Measurements from ENCODE around the gene SPPL2B.

DNA sequence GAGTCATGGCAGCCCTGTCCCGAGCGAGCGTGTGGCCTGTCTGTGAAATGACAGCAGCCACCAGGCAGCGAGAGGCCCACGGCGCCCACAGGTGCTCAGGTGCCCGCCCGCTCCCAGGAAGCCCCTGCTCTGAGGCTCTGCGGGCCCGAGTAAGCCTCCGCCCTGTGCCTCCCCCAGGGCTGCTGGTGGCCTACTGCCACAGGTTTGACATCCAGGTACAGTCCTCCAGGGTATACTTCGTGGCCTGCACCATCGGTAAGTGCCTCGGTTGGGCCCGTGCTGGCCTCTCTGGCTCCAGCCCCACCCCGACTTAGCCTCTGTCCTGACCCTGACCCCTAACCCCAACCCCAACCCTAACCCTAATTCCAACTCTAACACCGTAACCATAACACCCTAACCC lies 16.6 kb downstream of the SPPL2B start:
- TF ChIP-seq ZBTB7A (IDR thresholded peaks at IDR 0.05; ENCODE audit: low read depth) (no peak), EP300 (IDR thresholded peaks at IDR 0.05; ENCODE audit: borderline replicate concordance) (no peak), TEAD4 (IDR thresholded peaks at IDR 0.05) (no peak), RAD21 (IDR thresholded peaks at IDR 0.05; ENCODE audit: low read depth) (no peak), TAF1 (IDR thresholded peaks at IDR 0.05; ENCODE audit: low read depth) (no peak), TCF12 (IDR thresholded peaks at IDR 0.05; ENCODE audit: low read depth) (no peak)
- TF ChIP-seq, protein P1, sequence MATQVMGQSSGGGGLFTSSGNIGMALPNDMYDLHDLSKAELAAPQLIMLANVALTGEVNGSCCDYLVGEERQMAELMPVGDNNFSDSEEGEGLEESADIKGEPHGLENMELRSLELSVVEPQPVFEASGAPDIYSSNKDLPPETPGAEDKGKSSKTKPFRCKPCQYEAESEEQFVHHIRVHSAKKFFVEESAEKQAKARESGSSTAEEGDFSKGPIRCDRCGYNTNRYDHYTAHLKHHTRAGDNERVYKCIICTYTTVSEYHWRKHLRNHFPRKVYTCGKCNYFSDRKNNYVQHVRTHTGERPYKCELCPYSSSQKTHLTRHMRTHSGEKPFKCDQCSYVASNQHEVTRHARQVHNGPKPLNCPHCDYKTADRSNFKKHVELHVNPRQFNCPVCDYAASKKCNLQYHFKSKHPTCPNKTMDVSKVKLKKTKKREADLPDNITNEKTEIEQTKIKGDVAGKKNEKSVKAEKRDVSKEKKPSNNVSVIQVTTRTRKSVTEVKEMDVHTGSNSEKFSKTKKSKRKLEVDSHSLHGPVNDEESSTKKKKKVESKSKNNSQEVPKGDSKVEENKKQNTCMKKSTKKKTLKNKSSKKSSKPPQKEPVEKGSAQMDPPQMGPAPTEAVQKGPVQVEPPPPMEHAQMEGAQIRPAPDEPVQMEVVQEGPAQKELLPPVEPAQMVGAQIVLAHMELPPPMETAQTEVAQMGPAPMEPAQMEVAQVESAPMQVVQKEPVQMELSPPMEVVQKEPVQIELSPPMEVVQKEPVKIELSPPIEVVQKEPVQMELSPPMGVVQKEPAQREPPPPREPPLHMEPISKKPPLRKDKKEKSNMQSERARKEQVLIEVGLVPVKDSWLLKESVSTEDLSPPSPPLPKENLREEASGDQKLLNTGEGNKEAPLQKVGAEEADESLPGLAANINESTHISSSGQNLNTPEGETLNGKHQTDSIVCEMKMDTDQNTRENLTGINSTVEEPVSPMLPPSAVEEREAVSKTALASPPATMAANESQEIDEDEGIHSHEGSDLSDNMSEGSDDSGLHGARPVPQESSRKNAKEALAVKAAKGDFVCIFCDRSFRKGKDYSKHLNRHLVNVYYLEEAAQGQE (IDR thresholded peaks at IDR 0.05; ENCODE audit: low read depth), result no peak
